ENCODE measurements around the gene BTRC. TPM values are rescaled to one million over a fixed set of nuclear protein-coding genes. Genes with fewer than 3 reads are reported as not detected.

Gene BTRC
- total RNA-seq, 6 experiments from 2014 or later, result 4.8 to 8.4 (median 6.5) TPM

GRCh38 chr10:101452176-101452575, 98.2 kb downstream of the BTRC start:
- 79% methylated on average over 1 of the region's 1 CpG for WGBS (ENCODE audit: insufficient coverage, low coverage, low lambda C conversion rate, missing lambda C conversion rate)
- H3K27me3 ChIP-seq, result no peaks in the 10 kb centered on the region
- no peak for ATAC-seq
- H3K27ac ChIP-seq, result no peak overlapping the region
- intact Hi-C loops (cut with DNase I), result no loop called here
- no peaks in the 10 kb centered on the region for H3K36me3 ChIP-seq
- H3K4me1 ChIP-seq, result no peaks in the 10 kb centered on the region
- DNase-seq, result no peak
- no peak overlapping the region for H3K4me3 ChIP-seq
- no peak for TF ChIP-seq POLR2A (IDR thresholded peaks at IDR 0.05)
- TF ChIP-seq, protein P1, sequence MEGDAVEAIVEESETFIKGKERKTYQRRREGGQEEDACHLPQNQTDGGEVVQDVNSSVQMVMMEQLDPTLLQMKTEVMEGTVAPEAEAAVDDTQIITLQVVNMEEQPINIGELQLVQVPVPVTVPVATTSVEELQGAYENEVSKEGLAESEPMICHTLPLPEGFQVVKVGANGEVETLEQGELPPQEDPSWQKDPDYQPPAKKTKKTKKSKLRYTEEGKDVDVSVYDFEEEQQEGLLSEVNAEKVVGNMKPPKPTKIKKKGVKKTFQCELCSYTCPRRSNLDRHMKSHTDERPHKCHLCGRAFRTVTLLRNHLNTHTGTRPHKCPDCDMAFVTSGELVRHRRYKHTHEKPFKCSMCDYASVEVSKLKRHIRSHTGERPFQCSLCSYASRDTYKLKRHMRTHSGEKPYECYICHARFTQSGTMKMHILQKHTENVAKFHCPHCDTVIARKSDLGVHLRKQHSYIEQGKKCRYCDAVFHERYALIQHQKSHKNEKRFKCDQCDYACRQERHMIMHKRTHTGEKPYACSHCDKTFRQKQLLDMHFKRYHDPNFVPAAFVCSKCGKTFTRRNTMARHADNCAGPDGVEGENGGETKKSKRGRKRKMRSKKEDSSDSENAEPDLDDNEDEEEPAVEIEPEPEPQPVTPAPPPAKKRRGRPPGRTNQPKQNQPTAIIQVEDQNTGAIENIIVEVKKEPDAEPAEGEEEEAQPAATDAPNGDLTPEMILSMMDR (IDR thresholded peaks at IDR 0.05), result no peak
- no peaks in the 10 kb centered on the region for H3K9me3 ChIP-seq

DNA sequence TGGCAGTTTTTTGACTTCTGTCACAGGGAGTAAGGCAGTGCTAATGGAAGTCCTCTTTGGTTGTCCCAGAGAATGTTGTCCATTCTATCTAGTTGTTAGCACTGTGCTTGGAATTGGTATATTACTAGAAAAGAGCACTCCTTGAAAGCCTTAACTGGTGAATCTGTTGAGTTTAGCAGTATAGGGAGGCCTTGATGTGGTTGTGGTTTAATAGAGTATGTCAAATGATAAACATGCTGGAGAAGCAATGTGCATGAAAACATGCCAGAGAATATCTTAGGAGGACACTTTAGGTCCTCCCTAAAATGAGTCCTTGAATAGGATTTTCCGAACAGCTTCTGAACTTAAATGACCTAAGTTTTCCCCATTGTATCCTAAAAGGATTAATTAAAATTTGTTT, 98.6 kb downstream of the BTRC start:
- TF ChIP-seq, protein P1 (IDR thresholded peaks at IDR 0.05), result no peak
- TF ChIP-seq POLR2A (IDR thresholded peaks at IDR 0.05), result no peak
- no peak for ATAC-seq
- no peaks in the 10 kb centered on the region for H3K27me3 ChIP-seq
- no peak overlapping the region for H3K27ac ChIP-seq
- H3K4me3 ChIP-seq, result no peak overlapping the region
- no peak for DNase-seq
- intact Hi-C loops (cut with DNase I), result no loop called here
- whole genome bisulfite sequencing (ENCODE audit: insufficient coverage, low coverage, low lambda C conversion rate, missing lambda C conversion rate), result 100% methylated on average over 1 of the region's 1 CpG
- no peaks in the 10 kb centered on the region for H3K4me1 ChIP-seq
- no peaks in the 10 kb centered on the region for H3K36me3 ChIP-seq
- no peaks in the 10 kb centered on the region for H3K9me3 ChIP-seq

GRCh38 chr10:101453318-101453717, 99.4 kb downstream of the BTRC start:
- Histone ChIP-seq H3K36me3 (no peaks in the 10 kb centered on the region), H3K4me1 (no peaks in the 10 kb centered on the region), H3K4me3 (no peak overlapping the region), H3K9me3 (no peaks in the 10 kb centered on the region), H3K27ac (no peak overlapping the region), H3K27me3 (no peaks in the 10 kb centered on the region)
- DNase-seq (no peak), ATAC-seq (no peak)
- intact Hi-C loops (cut with DNase I), result no loop called here
- WGBS (ENCODE audit: insufficient coverage, low coverage, low lambda C conversion rate, missing lambda C conversion rate), result 78% methylated on average over 1 of the region's 1 CpG
- TF ChIP-seq POLR2A (IDR thresholded peaks at IDR 0.05), result no peak
- TF ChIP-seq, protein P1 (IDR thresholded peaks at IDR 0.05), result no peak

DNA sequence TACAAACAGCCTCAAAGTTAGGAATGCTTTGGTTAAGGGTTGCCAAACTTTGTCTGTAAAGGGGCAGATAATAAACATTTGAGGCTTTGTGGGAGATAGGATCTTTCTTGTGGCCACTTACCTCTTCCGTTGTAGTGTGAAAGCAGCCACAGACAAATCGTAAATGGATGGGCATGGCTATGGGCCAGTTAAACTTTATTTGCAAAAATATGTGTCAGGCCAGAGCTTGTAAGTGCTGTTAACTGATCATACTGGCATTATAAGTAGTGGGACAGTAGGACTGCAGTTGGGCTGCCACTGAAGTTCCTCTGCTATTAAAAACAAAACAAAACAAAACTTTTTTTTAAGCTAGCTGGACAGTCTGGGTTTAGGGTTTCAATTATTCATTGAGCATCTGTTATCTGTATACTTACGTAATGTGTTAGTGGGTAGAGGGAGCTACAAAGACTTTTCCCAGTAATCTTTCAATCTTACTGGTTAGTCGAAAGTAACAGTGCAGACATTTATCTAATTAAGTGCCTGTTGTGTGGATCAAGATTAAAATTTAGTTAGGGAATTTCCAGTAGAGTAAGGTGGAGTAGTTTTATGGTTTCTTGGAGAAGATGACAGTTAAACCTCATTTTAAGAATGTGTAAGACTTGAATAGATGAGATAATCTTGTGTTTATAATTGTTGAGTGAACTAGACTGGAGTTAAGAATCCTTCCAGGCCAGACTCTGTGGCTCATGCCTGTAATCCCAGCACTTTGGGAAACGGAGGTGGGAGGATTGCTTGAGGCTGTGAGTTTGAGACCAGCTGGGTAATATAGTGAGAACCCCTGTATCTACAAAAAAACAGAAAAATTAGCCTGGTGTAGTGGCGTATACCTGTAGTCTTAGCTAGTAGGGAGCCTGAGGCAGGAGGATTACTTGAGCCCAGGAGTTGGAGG, 100.1 kb downstream of the BTRC start:
- Histone ChIP-seq H3K4me3 (no peak overlapping the region), H3K36me3 (no peaks in the 10 kb centered on the region), H3K27ac (no peak overlapping the region), H3K9me3 (no peaks in the 10 kb centered on the region), H3K27me3 (no peaks in the 10 kb centered on the region), H3K4me1 (no peaks in the 10 kb centered on the region)
- ATAC-seq (no peak), DNase-seq (no peak)
- intact Hi-C loops (cut with DNase I), result no loop called here
- WGBS (ENCODE audit: insufficient coverage, low coverage, low lambda C conversion rate, missing lambda C conversion rate), result 76% methylated on average over 6 of the region's 6 CpGs
- no peak for TF ChIP-seq POLR2A (IDR thresholded peaks at IDR 0.05)
- TF ChIP-seq, protein P1 (IDR thresholded peaks at IDR 0.05), result no peak

Data from right lobe of liver (tissue), 6 donors.